HG03575 (cell line): ENCODE measurements around the gene CHCHD3.
"Not testable (repeated sequence)": the region's sequence is repeated elsewhere in the genome, so short reads cannot be mapped to it uniquely, and the experiment has no call there.

Source experiments
- ATAC-seq: cut with Tn5 transposase; IDR thresholded peaks from one replicate; pipeline ENCODE4 v1.9.1; 2021; ENCODE audit not compliant: unreplicated experiment, insufficient number of reproducible peaks, low FRiP score; ENCODE audit errors: extremely low read depth

Gene CHCHD3

DNA sequence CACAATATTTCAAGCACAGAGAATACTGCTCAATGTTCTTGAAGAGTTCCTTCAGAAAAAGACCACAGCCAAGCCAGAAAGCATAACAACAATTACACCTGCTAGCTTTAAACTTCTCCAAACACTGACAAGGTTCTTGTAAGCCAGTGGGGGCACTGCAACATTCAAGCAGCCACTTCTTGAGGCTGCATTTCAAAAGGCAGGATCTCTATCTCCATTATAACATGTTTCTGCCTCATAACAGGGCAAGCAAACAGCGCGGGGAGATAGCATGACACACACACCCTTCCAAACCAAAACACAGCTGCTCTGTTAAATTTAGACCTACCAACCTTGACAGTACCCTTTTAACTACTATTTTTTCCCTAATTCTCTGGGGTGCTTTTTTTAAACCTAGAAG lies 30.8 kb downstream of the CHCHD3 start:
- ATAC-seq, result no peak

DNA sequence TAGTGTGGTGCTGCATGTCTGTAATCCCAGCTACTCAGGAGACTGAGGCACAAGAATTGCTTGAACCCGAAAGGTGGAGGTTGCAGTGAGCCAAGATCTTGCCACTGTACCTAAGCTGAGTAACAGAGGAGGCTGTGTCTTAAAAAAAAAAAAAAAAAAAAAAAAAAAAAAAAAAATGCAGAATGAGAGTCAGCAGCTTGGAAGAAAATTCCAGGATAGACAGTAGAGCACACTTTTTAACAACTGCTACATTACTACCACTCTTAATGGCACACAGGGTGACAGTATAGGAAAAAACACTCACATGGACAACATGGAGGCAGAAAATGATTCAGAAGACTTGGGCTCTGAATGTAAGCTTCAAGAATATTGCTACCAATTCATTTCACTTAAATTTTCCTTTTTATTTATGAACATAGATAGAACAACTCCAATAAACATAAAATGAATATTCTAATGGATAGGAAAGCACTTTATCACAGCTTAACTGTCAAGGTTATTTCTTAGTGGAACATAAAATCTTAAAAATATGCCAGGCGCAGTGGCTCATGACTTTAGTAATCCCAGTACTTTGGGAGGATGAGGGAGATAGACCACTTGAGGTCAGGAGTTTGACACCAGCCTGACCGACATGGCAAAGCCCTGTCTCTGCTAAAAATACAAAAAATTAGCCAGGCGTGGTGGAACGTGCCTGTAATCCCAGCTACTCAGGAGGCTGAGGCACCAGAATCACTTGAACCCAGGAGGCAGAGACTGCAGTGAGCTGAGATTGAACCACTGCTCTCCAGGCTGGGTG lies 31.5 kb downstream of the CHCHD3 start:
- no peak for ATAC-seq

DNA sequence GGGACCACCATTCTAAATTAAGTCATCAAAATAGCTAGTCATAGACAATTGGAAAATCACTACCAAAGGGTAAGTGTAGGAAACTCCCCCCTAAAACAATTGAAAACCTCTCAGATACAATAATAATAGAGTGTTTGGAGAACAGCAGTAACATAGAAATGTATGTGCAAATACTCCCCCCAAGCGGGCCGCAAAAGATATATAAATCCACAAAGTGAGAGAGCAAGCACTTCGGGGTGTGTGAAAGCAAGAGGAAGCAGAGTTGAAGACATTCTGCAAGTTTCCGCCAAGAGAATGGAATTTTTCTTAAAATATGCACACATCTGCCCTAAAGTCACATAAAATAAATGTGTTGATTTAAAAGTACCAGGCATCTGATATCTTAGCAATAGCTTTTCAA lies 33.3 kb downstream of the CHCHD3 start:
- no peak for ATAC-seq

DNA sequence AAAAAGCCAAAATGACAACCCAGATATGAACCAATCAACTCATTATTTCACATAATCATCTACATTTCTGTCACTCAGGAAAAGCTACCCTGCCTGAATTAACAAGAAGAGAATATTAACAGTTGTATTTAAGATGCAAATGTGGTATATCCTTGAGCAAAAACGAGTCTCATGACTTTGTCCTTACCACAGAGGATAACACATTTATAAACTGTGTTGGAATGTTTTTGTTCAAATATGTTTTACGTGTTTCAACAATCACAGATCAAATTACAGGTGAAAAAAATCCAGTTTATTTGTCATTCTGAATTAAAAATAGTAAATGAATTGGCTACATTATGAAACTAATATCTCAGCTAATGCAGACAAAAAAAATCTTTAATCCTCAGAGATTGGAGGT lies 34.6 kb downstream of the CHCHD3 start:
- ATAC-seq, result no peak

DNA sequence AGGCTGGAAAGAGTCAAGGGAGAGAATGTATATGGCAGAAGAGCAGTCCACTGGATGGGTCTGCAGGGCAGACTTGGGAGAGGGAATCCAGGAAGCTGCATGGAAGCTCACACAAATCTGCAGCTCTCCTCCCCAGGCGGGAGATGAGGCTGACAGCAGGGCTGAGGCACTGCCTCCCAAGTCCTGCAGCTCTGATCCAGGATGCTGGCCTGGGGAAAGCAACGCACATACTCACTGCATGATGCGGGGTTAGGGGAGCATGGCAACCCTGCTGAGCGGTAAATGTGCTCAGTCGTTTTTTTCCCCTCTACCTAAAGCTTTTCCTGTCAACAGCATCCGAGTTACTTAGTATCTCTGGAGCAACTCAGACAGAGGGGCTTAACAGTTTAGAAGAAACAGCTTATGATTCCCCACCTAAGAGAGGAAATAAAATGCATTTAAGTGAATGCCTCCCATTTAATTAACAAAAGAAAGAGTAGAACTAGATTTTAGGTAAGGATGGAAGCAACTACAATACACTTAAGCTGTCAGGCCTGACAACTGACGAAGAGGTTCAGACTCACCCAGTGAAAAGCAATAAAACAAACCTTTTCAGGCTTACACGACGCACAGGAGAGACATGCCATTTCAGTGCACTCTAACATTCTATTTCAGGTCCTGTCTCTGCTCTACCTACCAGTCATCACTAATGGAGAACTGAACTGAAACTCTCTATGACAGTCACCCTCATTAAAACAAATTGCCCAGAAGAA lies 37.0 kb downstream of the CHCHD3 start:
- no peak for ATAC-seq

DNA sequence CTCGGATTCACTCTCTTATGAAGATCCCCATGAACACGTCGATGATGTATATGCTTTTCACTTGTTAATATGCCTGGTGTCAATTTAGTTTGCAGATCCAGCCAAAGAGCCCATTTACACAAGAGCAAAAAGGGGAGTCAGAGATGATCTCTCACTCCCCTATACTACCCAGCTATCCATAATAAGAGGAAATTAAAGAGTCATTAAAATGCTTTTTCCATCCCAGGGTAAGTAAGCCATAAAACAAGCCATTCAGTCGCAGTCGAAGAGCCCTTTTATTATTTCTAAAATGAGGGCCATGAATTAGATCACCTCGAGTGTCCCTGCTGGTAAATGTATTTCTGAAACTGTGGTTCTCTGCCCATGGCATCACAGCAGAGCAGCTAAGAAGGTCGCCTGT lies 41.2 kb downstream of the CHCHD3 start:
- no peak for ATAC-seq

DNA sequence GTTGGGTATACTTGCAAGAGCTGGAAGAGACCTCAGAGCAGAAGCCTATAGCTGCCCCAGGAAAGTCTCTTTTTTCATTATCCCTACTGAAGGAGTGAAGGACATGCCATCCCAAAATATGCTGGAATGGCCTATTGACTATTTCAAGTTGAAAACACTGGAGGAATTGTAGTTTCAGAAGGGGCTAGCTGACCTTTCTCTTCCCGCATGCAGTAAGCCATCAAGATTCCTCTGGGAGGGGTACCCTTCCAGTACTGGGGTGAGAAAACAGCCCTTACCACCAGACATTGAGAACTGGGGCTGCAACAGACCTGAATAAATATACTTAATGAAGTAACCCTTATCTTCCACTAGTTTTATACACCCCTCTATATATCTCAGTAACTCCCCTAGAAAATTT lies 41.7 kb downstream of the CHCHD3 start:
- ATAC-seq, result no peak

DNA sequence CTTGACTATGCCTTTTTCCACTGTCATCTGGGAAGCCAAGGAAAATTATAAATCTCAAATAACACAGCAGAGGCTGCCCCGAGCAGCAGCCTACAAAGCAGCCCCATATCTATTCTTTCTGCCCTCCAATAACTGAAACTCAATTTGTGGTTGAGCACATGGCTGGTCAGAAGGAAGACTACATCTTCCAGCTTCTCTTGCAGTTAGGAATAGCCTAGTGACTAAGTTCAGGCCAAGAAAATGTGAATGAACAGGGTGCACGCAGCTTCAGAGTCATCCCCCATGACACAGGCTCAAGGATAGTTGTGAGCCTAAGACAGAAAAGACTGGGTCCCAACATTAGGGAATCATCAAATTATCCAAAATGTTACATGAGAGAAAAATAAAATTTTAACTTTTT lies 42.3 kb downstream of the CHCHD3 start:
- no peak for ATAC-seq

DNA sequence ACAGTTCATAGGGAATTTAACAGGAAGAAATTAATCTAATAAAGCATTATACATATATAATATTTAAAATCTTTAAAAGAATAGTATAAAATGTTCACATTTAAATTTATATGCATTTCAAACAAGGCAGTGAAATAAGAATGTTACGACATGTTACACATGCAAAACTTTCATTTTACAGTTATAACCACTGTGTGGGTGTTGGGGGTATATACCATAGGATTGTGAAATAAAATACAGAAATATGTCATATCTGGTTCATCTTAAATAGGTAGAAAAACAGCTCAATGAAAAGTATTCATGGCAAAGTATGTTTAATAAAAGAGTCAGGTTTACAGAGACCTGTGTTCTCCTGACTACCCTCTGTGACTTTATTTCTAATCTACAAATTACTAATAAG lies 45.6 kb downstream of the CHCHD3 start:
- no peak for ATAC-seq

DNA sequence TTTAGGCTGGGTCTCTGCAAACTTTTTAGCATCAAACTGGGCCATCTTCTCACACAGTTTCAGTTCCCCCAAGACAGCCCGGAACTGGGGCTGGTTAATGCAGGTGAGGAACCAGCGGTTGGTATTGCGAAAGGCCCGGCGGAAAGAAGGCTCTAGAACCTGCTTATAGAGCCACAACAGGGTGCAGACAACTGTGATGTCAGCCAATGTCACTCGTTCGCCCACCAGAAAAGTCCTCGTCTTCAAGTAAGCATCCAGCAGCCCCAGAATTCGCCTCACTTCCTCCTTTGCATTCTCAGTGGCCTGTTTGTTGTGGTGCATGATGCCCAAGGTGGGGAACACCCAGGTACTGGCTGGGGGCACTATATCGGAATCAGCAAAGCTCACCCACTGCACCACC lies 46.6 kb downstream of the CHCHD3 start:
- not testable (repeated sequence) for ATAC-seq

DNA sequence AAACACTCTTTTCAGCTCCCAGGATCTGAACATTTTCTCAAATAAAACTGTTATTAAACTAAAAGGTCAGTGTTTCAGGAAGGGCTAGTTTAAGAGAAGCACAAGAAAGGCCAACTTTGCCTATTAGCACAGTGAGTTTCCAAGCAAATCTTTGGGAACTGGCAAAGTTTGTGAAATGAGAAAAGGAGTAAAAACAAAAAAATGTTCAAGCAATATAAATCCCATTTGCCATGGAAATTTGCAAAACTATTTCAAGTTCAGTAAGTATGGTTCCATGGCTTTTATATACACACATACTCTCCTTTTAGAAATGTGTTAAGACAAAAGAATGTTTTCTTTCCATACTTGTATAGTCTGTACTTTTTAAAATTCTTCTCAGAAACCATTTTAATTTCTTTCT lies 51.5 kb downstream of the CHCHD3 start:
- no peak for ATAC-seq

DNA sequence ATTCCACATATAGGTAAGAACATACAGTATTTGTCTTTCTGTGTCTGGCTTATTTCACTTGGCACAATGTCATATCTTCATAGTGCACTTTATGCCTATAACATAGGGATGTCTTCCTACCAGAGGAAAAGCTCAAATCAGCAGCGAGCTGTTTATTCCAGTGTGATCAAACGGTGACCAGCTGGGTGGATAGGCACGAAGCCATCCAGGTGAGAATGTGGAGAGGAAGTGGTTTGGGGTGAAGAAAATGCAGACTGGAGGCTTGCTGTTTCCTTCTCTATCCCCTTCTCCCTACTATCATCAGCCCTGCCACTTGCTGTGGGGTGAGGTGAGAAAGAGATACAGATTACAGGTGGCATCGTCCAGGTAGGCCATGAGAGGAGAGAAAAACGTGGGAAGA lies 52.4 kb downstream of the CHCHD3 start:
- no peak for ATAC-seq

DNA sequence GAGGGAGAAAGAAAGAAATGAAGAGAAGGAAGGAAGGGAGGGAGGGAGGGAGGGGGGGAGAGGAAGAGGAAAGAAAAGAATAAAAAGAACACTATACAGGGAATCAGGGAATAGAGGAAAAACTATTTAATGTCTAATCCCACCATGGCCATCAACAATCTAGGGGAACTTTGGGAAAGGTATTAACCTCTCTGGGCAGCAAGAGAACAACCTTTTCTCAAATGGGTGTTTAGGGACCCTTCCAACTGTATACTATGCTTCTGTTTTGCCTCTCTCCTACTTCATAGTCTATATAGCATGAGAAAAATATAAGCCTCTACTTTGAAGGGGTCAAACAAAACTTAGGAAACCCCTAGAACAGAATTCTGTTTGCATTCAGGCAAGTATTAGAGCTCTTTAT lies 54.5 kb downstream of the CHCHD3 start:
- ATAC-seq, result no peak

DNA sequence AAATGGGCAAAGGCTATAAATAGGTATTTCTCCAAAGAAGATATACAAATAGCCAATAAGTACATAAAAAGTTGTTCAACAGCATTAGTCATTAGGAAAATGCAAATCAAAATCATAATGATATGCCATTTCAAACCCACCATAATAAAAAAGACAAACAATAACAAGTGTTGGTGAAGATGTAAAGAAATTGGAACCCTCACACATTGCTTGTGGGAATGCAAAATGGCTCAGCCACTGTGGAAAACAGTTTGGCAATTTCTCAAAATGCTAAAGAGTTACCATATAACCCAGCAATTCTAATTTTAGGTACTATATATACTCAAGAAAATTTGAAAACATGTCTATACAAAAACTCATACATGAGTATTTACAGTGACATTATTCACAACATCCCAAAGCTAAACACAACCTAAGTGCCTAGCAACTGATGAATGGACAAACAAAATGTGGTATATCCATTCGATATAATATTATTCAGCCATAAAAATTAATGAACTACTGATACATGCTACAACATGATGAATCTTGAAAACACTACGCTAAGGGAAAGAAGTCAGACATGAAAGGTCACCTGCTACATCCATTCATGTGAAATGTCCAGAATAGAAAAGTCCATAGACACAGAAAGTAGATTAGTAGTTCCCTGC lies 55.6 kb downstream of the CHCHD3 start:
- ATAC-seq, result no peak

DNA sequence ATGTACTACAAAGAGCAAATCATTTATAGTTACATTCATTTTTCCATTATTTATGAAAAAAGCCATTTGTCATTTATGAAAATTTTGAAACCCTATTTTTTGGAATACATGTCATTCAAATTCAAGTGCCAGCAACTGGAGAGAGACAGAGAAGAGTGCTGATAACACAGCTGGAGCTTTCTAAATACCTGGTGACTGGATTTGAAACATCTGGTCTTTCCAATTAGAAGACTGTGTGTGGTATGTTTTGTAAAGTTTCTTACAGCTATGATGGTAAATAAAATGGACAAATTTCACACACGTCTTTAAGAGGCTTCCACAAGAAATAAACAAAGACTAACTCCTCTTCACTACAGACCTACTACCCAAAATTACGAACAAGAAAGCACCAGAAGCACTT lies 56.8 kb downstream of the CHCHD3 start:
- ATAC-seq, result no peak

DNA sequence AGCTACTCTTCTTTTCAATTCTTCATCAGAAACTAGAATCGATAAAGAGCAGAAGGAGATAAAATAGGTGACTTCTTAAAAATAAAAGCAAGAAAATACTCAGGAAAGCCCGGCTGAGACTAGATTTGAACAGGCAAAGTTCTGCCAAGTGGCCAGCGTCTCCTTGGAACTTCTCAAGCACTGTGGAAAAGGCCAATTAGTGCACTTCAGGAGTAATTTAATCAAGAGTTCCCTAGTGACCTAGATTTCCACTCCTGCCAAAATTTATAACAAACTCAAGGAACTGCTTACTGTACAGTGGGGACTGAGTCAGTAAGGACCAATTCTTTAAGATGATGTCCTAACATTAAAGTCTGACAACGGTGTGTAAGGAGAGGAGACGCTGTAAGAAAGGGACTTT lies 57.3 kb downstream of the CHCHD3 start:
- no peak for ATAC-seq

DNA sequence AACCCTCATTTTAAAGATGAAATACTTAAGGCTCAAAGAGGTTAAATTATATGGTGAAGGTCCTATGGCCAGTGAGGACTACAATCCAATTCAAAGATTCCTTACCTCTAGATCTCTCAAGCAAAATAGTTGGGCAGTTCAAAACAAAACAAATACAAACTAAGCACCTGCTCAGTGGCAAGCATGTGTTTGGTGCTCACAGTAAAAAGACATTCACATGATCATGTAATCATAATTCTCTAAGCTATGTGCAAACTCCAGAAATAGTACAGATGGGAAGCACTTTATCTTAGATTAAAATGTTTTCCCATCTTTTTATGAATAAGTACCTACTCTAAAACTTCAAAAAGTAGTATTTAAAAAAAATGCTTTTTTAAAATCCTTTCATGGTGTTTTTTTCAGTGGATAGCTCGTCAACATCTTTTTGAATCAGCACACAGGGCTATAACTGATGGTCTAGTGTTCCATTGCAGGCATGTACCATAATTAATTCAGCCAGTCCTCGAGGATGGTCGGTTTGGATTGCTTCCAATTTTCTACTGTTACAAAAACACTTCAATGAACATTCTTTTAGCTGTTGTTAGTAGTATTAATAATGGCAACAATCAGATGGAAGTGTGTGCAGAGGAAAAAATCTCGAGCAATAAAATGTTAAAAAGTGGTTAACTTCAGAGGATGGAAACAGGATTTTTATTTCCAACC lies 58.4 kb downstream of the CHCHD3 start:
- no peak for ATAC-seq

DNA sequence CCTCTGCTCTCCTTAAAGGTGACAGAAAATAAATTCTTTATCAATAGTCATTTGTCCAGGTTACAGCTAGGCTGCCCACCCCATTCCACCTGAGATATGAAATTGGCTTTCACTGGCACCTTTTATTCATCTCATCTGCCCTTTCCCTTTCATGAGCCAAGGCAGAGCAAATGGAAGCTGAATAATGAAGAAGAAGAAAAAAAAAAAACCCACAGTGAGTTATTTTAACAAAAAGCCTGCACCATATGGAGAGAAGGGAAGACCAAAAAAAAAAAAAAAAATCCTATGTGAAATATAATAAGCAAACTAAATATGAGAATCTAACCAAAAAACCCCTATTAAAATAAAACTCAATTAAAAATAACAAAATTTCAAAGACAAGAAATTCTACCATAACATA lies 59.2 kb downstream of the CHCHD3 start:
- ATAC-seq, result no peak

DNA sequence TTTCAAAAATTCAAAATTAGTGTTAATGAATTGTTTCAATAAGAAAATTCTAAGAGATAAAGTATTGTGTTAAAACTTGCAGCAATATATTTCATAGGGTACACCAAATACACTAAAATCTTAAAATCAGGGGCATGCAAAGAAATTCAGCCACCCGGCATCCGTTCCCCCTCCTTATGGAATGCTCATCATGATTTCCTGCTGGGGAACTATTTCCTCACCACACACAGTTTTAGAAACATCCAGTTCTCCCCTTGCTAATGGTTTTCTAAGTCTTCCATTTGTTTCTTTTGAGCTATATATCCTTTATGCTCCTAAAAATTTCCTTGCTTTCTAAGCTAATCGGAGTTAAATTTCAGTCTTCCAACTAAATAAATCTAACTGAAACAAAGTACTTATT lies 60.7 kb downstream of the CHCHD3 start:
- ATAC-seq, result no peak

DNA sequence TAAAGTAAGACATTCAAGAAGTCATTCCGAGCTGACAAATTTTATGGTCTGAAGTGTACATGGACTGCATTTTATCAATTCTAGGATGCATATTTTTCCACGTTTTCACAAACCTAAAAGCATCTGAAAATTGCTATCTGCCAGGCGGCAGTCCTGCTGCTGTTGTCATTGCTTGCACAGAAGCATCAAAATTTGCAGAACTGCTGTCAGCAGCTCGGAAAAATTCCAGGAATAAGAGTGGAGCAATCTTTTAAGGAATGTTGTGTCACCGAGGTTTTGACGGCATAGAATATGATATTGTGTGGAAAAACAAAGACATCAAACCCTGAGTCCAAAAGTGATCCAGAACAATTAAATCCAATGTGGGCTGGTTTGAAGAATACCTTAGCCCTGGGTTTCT lies 61.4 kb downstream of the CHCHD3 start:
- no peak for ATAC-seq
